ENCODE measurements around the gene PLA2G2C.

Gene PLA2G2C

GRCh38 chr1:20207546-20207945 lies 21.2 kb upstream of the PLA2G2C start:
- DNase-seq: no peak

DNA sequence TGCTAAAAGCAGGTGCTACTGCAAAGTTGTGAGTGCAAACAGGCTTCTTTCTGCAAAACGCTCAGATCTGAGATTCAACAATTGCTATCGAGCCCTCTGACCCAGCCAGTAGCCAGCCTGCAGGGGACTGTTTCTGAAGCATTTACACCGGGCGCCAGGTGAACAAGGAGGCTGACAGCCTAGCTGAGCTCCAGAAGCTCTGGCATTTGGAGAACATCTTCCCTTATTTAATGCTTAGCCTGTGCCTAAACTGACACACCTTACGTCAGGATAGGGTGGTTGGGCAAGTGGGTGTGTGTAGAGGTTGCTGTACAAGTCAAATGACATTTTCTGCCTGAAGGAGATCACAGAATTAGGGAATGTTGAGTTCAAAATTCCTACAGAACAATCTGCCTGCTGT lies 15.8 kb upstream of the PLA2G2C start:
- no peak for DNase-seq

- no peak for DNase-seq
Measured at GRCh38 chr1:20200966-20201365, 14.6 kb upstream of the PLA2G2C start.

- no peak for DNase-seq
Measured at GRCh38 chr1:20199840-20200239, 13.5 kb upstream of the PLA2G2C start.

DNA sequence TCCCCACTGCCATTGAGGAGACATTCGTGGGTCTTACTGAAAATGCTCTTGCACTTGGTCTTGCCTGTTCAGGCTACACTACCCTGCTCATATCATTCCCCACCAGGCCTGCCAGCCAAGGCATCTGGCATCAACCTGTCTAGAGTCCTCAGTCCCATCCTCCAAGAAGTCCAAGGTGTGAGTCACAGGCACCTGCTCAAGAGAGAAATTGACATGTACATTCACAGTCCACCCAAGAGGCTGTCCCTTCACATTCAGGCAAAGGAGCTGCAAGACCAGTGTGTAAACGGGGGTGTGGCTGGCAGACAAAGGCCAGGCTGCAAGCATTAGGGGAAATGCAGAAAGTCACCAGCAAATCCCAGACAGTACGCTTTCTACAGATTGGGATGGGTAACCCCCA lies 13.1 kb upstream of the PLA2G2C start:
- no peak for DNase-seq

GRCh38 chr1:20198918-20199317 lies 12.6 kb upstream of the PLA2G2C start:
- DNase-seq: no peak

- DNase-seq: no peak
Measured at GRCh38 chr1:20198296-20198695, 12.0 kb upstream of the PLA2G2C start.

DNA sequence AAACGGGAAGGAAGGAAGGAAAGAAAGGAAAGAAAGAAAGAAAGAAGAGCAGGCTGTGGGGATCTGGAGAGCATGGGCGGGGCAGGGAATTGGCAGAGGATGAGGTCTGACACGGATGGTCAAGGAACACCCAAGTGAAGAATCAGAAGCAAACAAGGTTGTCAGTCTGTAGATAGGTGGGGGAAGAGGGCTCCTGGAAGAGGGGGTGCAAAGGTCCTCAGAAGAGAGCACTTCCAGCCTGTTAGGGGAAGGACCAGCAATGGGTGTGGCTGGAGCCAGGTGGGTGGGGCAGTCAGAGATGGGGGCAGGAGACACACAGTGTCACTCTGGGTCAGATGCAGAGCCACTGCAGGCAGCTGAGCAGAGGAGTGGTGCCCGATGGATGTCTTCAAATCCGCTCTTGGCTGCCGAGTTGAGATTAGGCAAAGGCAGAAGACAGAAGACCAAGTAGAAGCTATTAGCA lies 11.0 kb upstream of the PLA2G2C start:
- no peak for DNase-seq

- DNase-seq: no peak
Measured at GRCh38 chr1:20195462-20195780, 9.1 kb upstream of the PLA2G2C start.

DNA sequence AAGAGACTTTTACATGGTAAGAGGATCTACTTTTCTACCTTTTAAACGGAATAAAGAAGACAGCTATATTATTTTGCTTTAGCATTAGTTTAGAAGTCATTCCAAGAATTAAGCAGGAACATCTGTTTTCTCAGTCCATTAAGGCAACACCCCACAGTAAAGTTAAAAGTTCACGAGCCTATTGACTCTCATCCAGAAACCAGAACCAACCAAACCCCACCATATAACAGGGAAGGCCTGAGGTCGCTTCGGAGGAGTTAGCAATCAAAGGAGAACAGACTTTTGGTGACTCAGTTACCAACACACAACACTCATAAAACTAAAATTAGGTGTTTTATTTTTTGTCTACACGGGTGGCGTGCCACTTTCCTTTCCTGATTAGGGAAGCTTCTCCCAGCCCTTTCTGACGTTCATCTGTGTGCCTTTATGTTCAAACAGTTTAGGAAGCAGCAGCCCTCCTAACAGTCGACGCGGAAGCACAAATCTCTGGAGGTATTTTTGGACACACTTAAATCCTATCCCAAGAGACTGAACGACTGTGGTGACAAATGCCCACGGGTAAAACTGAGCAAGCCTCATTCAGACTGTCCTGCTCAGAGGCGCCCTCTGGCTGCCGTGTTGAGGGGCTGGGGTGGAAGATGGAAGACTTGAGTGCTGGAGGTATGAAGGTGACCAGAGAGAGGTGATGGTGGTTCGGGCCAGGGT lies 8.6 kb upstream of the PLA2G2C start:
- DNase-seq: peak; percentile 33 to 67 (median 53)

DNA sequence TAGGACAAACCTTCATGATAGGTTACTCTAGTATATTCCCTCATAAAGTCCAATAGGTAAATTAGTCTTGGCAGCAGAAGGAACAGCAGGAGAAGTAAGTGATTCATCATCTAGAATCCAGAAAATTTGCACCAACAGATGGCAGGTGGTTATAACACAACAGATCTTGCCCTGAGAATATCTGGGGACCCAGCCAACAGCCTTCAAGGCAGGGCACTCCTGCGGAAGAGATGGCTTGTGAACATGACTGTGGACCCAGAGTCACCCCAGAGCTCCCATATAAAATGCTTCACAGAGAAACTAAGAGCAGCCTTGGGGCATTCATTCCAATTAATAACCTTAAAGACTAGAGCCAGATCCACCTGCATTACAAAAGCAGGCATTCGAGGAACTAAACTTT lies 7.9 kb upstream of the PLA2G2C start:
- no peak for DNase-seq

GRCh38 chr1:20192871-20193411 lies 6.6 kb upstream of the PLA2G2C start:
- DNase-seq: no peak

- DNase-seq: no peak
Measured at GRCh38 chr1:20192364-20192763, 6.0 kb upstream of the PLA2G2C start.

GRCh38 chr1:20191266-20191825 lies 5.0 kb upstream of the PLA2G2C start:
- DNase-seq: no peak

DNA sequence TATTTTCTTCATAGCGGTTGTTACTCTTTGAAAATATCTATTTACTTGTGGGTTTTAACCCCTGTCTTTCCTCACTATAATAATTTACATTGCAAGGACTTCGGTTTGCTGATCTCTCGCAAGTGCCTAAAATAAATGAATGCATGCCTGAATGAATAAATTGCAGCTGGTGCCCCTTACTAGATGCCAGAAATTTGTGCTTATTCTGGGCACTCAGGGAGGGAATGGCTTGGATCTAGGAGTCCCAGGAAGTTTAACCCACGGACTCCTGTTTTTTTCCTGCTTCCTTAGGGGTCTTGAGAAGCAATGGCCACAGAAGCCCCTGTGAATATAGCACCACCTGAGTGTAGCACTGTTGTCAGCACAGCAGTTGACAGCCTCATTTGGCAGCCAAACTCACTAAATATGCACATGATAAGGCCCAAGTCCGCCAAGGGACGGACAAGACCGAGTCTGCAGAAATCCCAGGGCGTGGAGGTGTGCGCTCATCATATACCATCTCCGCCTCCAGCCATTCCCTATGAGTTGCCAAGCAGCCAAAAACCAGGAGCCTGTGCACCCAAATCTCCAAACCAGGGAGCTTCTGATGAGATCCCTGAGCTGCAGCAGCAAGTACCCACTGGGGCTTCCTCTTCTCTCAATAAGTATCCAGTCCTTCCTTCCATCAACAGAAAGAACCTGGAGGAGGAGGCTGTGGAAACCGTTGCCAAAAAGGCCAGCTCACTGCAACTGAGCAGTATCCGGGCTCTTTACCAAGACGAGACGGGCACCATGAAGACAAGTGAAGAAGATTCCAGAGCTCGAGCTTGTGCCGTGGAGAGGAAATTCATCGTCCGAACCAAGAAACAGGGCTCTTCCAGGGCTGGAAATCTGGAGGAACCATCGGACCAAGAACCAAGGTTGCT lies 4.2 kb upstream of the PLA2G2C start:
- DNase-seq: no peak

DNA sequence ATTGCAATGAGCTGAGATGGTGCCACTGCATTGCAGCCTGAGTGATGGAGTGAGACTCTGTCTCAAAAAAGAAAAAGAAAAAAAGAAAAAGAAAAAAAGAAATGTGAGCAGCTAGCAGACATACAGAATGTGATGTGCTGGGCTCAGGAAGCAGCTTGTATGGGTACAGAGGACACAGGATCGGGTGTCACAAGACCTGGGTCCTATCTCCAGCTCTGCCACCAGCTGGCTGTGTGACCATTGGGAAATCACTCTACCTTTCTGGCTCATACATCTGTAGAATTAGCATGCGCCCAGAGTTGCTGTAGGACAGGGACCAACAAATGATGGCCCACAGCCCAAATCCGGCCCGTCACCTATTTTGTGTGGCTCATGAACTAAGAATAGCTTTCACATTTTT lies 3.3 kb upstream of the PLA2G2C start:
- DNase-seq: no peak

- no peak for DNase-seq
Measured at GRCh38 chr1:20188455-20188817, 2.1 kb upstream of the PLA2G2C start.

DNA sequence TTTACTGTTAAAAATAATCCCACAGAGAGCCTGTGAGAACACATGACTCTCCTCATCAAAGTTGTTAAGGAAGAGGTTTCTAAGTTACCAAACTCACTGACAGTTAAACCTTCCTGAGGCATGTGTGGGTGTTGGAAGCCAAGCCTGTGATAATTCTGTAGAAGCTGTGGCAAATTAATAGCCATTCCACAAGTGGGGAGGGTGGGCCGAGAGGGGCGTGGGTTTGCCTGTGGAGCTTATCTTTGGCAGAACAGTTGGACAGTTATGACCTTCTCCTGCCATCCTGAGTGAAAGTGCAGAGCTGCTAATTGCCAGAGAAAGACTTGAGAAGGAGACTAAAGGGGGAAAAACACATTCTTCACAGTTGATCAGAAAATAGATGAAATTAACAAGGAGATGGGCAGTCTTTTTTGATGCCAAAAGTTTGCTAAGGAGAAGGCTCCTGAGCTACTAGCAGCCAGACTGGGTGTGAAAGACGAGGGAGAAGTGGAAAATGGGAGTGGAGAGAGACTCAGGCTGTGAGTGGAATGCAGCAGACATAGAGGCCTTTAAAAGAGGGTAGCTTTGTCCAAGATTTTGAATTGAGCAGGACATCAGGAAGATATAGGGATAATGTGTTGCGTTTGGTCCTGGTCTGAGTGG lies 1.6 kb upstream of the PLA2G2C start:
- DNase-seq: no peak

- peak in 1 of 5 donors; percentile 66 for DNase-seq
Measured at GRCh38 chr1:20187103-20187812, 940 bp upstream of the PLA2G2C start.

DNA sequence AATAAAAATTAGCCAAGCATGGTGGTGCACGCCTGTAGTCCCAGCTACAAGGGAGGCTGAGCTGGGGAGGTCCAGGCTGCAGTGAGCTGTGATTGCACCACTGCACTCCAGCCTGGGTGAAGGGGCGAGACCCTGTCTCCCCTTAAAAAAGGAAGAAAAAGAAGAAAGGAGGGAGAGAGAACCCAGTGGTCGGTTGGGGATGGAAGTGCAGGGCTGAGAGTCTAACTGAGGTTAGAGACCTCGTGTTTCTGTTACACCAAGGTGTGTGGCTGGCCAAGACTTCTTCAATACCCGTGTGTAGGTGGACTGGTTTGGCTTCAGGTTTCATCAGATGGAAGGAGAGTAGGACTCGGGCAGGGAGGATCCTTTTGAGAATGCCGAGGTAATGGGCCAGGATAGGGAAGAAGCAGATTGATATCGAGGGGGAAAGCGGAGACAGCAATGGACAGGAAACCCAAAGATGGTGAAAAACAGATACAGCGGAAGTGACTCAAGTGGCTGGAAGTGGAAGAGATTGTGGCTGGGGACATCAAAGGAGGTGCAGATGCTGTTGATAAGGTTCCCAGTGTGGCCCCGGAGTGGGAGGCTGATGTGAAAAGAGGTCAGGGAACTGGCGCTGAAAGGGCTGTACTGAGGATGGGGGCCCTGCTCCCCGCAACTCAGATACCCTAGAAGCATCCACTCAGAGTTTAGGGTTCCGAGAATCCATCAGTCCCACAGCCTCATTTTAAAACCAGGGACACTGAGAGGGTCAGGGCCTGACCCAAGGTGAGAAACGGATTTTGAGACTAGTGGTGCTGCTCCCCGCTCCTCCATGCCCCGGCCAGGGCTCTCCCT lies 1.1 kb downstream of the PLA2G2C start:
- peak; percentile 18 to 85 (median 47) for DNase-seq

- DNase-seq: peak in 1 of 5 donors; percentile 15
Measured at GRCh38 chr1:20184481-20184900, 1.8 kb downstream of the PLA2G2C start.
